K562 (cell line): ENCODE results near the gene CREG2. TPM values are rescaled to one million over a fixed set of nuclear protein-coding genes. Genes with fewer than 3 reads are reported as not detected.

Experiments
- ATAC-seq: fragments of 200-7000 bp; cut with Tn5 transposase; 3 replicates; pipeline ENCODE4 v1.9.1; 2020; ENCODE audit warnings: moderate library complexity
- BruUV-seq: library from RNA; stranded (reverse); fragments of 400-500 nt; replicated peaks from 2 replicates; lab custom pipeline; 2021; lab: Mats Ljungman, UMichigan
- CTCF ChIA-PET: fragments of 300-600 bp; formaldehyde crosslinking; extraction: SDS; loops from one replicate; lab custom pipeline; 2021; ENCODE audit warnings: low intra/inter-chr PET ratio; lab: Yijun Ruan, JAX
- POLR2A ChIA-PET: fragments of 300-600, 350-650 bp; sonication (Branson Sonifier 250); formaldehyde crosslinking; extraction: SDS; loops from one replicate; lab custom pipeline; 2021; ENCODE audit warnings: antibody characterized with exemption, inconsistent platforms; lab: Yijun Ruan, JAX
- DNase-seq, 4 experiments: peaks; one replicate each; pipeline versions ENCODE4 v3.0.0 to v3.0.0-alpha.2; 2011 to 2018; ENCODE audit warnings: low spot score in 3 of 4, mixed read lengths in 3 of 4; ENCODE audit errors: extremely low read depth in 1 of 4
- FAIRE-seq: peaks from 2 replicates; lab custom pipeline; 2011; peaks lifted over from hg19 to GRCh38; lab: Jason Lieb, UNC
- H2AFZ ChIP-seq: 2 replicates; pipeline ENCODE4 v1.6.0; 2011; ENCODE audit warnings: low read depth, low read length, control low read depth, inconsistent platforms
- H3K27ac ChIP-seq: fragments of 200-600 bp; 3 replicates; pipeline ENCODE4 v1.8.0; 2011; ENCODE audit warnings: low read depth, mild to moderate bottlenecking, control low read depth, inconsistent platforms, low read length, moderate library complexity, mixed read lengths; ENCODE audit errors: extremely low read depth
- H3K27me3 ChIP-seq, 2 experiments: fragments of 300-600 bp in 1 of 2; 2 replicates in 1 of 2; 3 replicates in 1 of 2; pipeline versions ENCODE4 v1.6.0 to v1.8.0; 2011; ENCODE audit warnings: inconsistent platforms in 2 of 2, low read length in 2 of 2, mild to moderate bottlenecking in 1 of 2, mixed read lengths in 1 of 2, moderate library complexity in 1 of 2; ENCODE audit not compliant: control insufficient read depth in 2 of 2, insufficient read depth in 2 of 2
- H3K36me3 ChIP-seq: fragments of 300-600 bp; 3 replicates; pipeline ENCODE4 v1.8.0; 2011; ENCODE audit warnings: mild to moderate bottlenecking, low read length, inconsistent platforms; ENCODE audit not compliant: control insufficient read depth, insufficient read depth
- H3K4me1 ChIP-seq, 2 experiments: fragments of 200-600 bp in 1 of 2; replicated peaks in 1 of 2; 2 replicates in 1 of 2; 3 replicates in 1 of 2; pipeline versions ENCODE4 v1.5.1 to v1.8.0; 2011; ENCODE audit warnings: inconsistent platforms in 2 of 2, low read length in 2 of 2, mild to moderate bottlenecking in 1 of 2, mixed read lengths in 1 of 2, moderate library complexity in 1 of 2; ENCODE audit not compliant: control insufficient read depth in 2 of 2, insufficient read depth in 2 of 2
- H3K4me2 ChIP-seq: 2 replicates; pipeline ENCODE4 v1.6.1; 2011; ENCODE audit warnings: low read length, control low read depth, inconsistent platforms, mixed read lengths; ENCODE audit not compliant: insufficient read depth
- H3K4me3 ChIP-seq: fragments of 200-600 bp; sonication (generic), shearing (Covaris generic); 2 replicates; pipeline ENCODE4 v1.5.1; 2016; ENCODE audit warnings: control low read depth, inconsistent platforms
- H3K79me2 ChIP-seq: fragments of 200-600 bp; 3 replicates; pipeline ENCODE4 v1.8.0; 2011; ENCODE audit warnings: low read length, inconsistent platforms; ENCODE audit not compliant: control insufficient read depth, insufficient read depth
- H3K9ac ChIP-seq, 2 experiments: 2 replicates each; pipeline versions ENCODE4 v1.6.0 to v1.6.1; 2011; ENCODE audit warnings: low read depth in 2 of 2, low read length in 2 of 2, control low read depth in 1 of 2, inconsistent platforms in 1 of 2, mild to moderate bottlenecking in 1 of 2, mixed read lengths in 1 of 2; ENCODE audit not compliant: insufficient read depth in 1 of 2
- H3K9me1 ChIP-seq: one replicate; pipeline ENCODE4 v1.6.0; 2011; ENCODE audit warnings: inconsistent platforms, mild to moderate bottlenecking, low read length, moderate library complexity; ENCODE audit not compliant: control insufficient read depth, insufficient read depth
- H3K9me3 ChIP-seq: replicated peaks from 2 replicates; pipeline ENCODE4 v1.5.1; 2011; ENCODE audit warnings: low read depth, low read length, inconsistent platforms; ENCODE audit not compliant: control insufficient read depth, insufficient read depth
- H4K20me1 ChIP-seq: replicated peaks from 2 replicates; pipeline ENCODE4 v1.6.1; 2011; ENCODE audit warnings: low read length, inconsistent platforms, mixed read lengths; ENCODE audit not compliant: control insufficient read depth, insufficient read depth
- FUS ChIP-seq: fragments of 200-400 bp; formaldehyde crosslinking; optimal IDR thresholded peaks from 2 replicates; pipeline ENCODE3; 2017; ENCODE audit warnings: low read depth, low read length
- HNRNPH1 ChIP-seq: fragments of 200-400 bp; formaldehyde crosslinking; optimal IDR thresholded peaks from 2 replicates; pipeline ENCODE3; 2017; ENCODE audit warnings: low read depth, mild to moderate bottlenecking, low read length, moderate library complexity
- SP2 ChIP-seq: IDR thresholded peaks from 2 replicates; pipeline ENCODE4 v1.6.1; 2011; ENCODE audit warnings: mild to moderate bottlenecking, low read depth, low read length, moderate library complexity; ENCODE audit not compliant: poor library complexity, severe bottlenecking; ENCODE audit errors: extremely low read depth
- TAF1 ChIP-seq: IDR thresholded peaks from 2 replicates; pipeline ENCODE4 v1.6.1; 2011; ENCODE audit warnings: mild to moderate bottlenecking, low read length, moderate library complexity; ENCODE audit not compliant: insufficient read depth, control insufficient read depth, severe bottlenecking; ENCODE audit errors: extremely low read depth
- ZBTB7A ChIP-seq: IDR thresholded peaks from 2 replicates; pipeline ENCODE4 v1.6.1; 2011; ENCODE audit warnings: low read depth, mild to moderate bottlenecking, low read length, moderate library complexity, borderline replicate concordance; ENCODE audit not compliant: control insufficient read depth
- ZNF224 ChIP-seq: sonication (generic); formaldehyde crosslinking; IDR thresholded peaks from 2 replicates; pipeline ENCODE4 v1.8.0; 2022; ENCODE audit warnings: mild to moderate bottlenecking, missing genetic modification reagents
- WGBS: fragments of 100-300 bp; shearing (Covaris generic); methylation state at CpG from one replicate; pipeline ENCODE4 v1.1.6; 2016; ENCODE audit warnings: low coverage, mixed read lengths; ENCODE audit not compliant: insufficient coverage; ENCODE audit errors: missing lambda C conversion rate; 5-methylcytosine and 5-hydroxymethylcytosine counted together
- in situ Hi-C: fragments of 300-500 bp; cut with MboI; formaldehyde crosslinking; loops from 4 replicates; pipeline ENCODE4 v1.15.0; 2018; ENCODE audit warnings: inconsistent platforms, mixed read lengths
- intact Hi-C: fragments of 100-400 bp; cut with micrococcal nuclease; formaldehyde crosslinking; loops from 2 replicates; pipeline ENCODE4 v1.14.2; 2022
- polyA plus RNA-seq, 8 experiments: library from polyadenylated mRNA; depleted of rRNA in 4 of 8; stranded (reverse) in 5 of 8; unstranded in 3 of 8; fragments of >200 nt; fragmentation: Nextera tagmentation in 2 of 8; fragmentation: Illumina TruSeq in 1 of 8; extraction: Ambion mirVana in 2 of 8; extraction: Trizol in 1 of 8; gene quantifications; 2 replicates each; pipeline versions ENCODE4 v1.2.1 to v1.2.3, GENCODE V29; 2011 to 2014; ENCODE audit warnings: inconsistent platforms in 1 of 8, missing spikeins in 1 of 8
- total RNA-seq, 7 experiments: library from RNA; depleted of rRNA in 6 of 7; stranded (reverse); fragments of >200 nt in 6 of 7; fragmentation: Illumina TruSeq in 2 of 7; extraction: Trizol in 2 of 7; gene quantifications; 2 replicates each; pipeline versions ENCODE4 v1.2.1 to v1.2.3, GENCODE V29; 2011 to 2021; ENCODE audit warnings: low replicate concordance in 1 of 7
- TF ChIP-seq, protein P1 (sequence below): fragments of 450-650 bp; IDR thresholded peaks from 2 replicates; pipeline ENCODE4 v1.6.1; 2016; ENCODE audit warnings: low read depth

Gene CREG2
- total and polyA plus RNA-seq, 9 of the 15 experiments (the other 6 are each of a cell fraction or from before 2014, with no cell fraction given): not detected

DNA sequence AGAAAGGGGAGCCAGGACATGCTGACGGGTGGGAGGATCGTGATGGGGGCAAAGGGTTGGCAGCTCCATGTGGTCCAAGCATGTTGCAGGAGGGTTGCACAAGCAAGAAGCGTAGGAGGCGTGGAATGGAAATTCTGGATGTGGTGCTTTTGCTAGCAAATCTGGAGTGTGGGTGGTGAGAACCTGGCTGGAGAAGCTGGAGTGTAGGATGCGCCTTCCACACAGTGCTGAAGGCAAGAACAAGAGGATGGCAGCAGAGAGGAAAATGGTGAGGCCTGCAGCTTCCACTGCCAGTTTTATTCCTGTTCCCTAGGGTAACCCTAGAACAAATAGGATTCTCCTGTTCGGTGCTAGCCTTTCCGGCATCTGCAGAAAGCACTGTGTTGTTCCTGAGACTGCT lies 22.4 kb downstream of the CREG2 start:
- TF ChIP-seq TAF1 (no peak), HNRNPH1 (no peak), SP2 (no peak), ZNF224 (CRISPR knock-in tag) (no peak), ZBTB7A (no peak), FUS (no peak)
- TF ChIP-seq, protein P1, sequence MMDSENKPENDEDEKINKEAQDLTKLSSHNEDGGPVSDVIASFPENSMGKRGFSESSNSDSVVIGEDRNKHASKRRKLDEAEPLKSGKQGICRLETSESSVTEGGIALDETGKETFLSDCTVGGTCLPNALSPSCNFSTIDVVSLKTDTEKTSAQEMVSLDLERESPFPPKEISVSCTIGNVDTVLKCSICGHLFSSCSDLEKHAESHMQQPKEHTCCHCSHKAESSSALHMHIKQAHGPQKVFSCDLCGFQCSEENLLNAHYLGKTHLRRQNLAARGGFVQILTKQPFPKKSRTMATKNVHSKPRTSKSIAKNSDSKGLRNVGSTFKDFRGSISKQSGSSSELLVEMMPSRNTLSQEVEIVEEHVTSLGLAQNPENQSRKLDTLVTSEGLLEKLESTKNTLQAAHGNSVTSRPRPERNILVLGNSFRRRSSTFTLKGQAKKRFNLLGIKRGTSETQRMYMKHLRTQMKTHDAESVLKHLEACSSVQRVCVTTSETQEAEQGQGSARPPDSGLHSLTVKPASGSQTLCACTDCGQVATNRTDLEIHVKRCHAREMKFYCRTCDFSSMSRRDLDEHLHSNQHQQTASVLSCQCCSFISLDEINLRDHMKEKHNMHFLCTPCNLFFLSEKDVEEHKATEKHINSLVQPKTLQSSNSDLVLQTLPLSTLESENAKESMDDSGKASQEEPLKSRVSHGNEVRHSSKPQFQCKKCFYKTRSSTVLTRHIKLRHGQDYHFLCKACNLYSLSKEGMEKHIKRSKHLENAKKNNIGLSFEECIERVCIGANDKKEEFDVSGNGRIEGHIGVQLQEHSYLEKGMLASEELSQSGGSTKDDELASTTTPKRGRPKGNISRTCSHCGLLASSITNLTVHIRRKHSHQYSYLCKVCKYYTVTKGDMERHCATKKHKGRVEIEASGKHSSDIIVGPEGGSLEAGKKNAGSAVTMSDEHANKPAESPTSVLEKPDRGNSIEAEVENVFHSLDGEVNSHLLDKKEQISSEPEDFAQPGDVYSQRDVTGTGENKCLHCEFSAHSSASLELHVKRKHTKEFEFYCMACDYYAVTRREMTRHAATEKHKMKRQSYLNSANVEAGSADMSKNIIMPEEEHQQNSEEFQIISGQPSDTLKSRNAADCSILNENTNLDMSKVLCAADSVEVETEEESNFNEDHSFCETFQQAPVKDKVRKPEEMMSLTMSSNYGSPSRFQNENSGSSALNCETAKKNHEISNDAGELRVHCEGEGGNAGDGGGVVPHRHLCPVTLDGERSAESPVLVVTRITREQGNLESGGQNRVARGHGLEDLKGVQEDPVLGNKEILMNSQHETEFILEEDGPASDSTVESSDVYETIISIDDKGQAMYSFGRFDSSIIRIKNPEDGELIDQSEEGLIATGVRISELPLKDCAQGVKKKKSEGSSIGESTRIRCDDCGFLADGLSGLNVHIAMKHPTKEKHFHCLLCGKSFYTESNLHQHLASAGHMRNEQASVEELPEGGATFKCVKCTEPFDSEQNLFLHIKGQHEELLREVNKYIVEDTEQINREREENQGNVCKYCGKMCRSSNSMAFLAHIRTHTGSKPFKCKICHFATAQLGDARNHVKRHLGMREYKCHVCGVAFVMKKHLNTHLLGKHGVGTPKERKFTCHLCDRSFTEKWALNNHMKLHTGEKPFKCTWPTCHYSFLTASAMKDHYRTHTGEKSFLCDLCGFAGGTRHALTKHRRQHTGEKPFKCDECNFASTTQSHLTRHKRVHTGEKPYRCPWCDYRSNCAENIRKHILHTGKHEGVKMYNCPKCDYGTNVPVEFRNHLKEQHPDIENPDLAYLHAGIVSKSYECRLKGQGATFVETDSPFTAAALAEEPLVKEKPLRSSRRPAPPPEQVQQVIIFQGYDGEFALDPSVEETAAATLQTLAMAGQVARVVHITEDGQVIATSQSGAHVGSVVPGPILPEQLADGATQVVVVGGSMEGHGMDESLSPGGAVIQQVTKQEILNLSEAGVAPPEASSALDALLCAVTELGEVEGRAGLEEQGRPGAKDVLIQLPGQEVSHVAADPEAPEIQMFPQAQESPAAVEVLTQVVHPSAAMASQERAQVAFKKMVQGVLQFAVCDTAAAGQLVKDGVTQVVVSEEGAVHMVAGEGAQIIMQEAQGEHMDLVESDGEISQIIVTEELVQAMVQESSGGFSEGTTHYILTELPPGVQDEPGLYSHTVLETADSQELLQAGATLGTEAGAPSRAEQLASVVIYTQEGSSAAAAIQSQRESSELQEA: no peak
- POLR2A ChIA-PET: no interaction called here
- no TSS peak for BruUV-seq

More for the DNA sequence above, 22.4 kb downstream of the CREG2 start:
- Histone ChIP-seq H3K4me3 (no peak overlapping the region), H3K9me1 (no peaks in the 10 kb centered on the region), H3K27me3 (peaks cover 12 to 46% of the 10 kb centered on the region in 2 experiments), H3K9ac (no peak overlapping the region), H3K4me2 (no peak overlapping the region), H3K27ac (no peak overlapping the region), H2AFZ (no peak overlapping the region), H3K79me2 (no peaks in the 10 kb centered on the region), H3K4me1 (no peaks in the 10 kb centered on the region), H3K9me3 (no peaks in the 10 kb centered on the region), H3K36me3 (no peaks in the 10 kb centered on the region), H4K20me1 (no peaks in the 10 kb centered on the region)
- FAIRE-seq (no peak), DNase-seq (no peak), ATAC-seq (no peak)
- intact Hi-C loops (no loop called here), in situ Hi-C loops (no loop called here)
- 0% methylated on average over 7 of the region's 7 CpGs for WGBS
- CTCF ChIA-PET: no interaction called here
